DMS53 treated with DMSO at 0.1 percent for 48 hours (cell line): ENCODE data around the gene MKLN1.

Experiments
- DNase-seq: peaks from one replicate; lab custom pipeline; 2025; ENCODE audit not compliant: unreplicated experiment; lab: John Stamatoyannopoulos, UW

MKLN1 gene

GRCh38 chr7:131540491-131541162, 213.0 kb downstream of the MKLN1 start:
- DNase-seq = no peak

DNA sequence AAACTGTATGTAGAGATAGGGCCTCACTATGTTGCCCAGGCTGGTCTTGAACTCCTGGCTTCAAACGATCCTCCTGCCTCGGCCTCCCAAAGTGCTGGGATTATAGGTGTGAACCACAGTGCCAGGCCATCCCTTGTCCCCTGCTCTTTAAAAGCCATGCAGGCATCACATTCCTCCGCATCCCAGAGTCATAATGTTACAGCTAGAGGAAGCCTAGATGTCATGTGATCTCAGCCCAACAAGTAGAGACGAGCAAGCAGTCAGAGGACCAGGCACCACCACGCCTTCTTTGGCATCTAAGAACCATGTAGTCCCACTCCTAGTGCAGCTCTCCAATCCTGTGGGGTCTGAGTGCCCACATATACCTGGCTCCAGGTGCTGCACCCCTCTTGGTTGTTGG, 215.6 kb downstream of the MKLN1 start:
- DNase-seq = no peak

DNA sequence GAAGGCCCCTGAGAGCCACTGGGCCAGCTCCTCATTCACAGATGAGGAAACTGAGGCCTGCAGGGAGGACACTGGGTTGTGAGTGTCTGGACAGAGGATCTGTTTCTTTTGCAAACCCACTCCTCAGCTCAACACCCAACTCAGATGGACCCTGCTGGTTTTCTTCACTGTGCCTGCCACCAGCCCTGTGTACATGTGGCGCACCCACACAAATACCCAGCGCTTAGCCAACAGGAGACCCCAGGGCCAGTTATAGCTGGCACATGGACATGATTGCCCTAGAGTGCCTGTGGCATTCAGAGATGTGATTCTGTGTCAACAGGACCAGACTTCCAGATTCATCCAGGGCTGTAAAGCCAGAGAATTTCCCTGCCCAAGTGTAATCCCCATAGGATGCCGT, 216.3 kb downstream of the MKLN1 start:
- DNase-seq = no peak

DNA sequence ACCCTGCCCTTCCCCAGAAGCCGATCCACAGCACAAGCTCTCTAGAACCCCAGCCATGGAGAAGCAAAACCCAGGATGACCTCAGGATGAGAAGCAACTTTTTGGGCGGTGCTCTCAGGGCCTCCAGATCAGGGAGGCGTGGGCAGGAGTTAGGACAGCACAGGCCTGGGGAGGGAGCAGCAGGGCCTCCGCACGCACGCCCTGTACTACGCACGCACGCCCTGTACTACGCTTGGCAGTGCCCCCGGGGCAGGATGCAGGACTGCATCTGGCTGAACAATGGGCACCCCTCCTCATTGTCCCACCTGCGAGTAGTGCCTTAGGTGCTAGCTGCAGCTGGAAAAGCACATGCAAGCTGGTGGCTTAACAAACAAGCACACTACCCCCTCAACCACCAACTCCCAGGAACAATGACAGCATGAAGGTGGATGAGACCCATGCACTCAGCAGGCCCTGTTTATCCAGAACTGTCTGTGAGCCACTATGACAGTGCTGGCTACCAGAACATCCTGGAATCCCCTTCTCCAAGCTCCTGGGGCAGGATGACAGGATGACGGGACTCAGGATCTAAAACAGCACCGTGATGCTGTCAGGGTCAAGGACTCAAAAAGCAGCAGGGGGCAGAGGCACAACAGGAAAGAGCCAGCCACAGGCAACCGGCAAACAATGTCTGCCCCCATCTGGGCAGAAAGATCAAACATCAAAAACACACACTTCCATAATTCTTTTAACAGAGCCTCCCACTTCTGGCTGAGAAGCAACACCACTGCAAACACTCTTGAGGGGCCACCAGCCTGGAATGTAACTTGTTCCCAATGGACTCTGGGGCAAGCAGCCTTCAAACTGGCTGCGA, 217.0 kb downstream of the MKLN1 start:
- DNase-seq = no peak

- DNase-seq = no peak
Observed at GRCh38 chr7:131546126-131546525, 218.4 kb downstream of the MKLN1 start.
